SU-DHL-6 (cell line): ENCODE measurements around the gene COL6A1.

Source experiments
- H2AFZ ChIP-seq: fragments of 200-600 bp; sonication (generic); 2 replicates; pipeline ENCODE4 v1.6.1; 2014; ENCODE audit warnings: low read depth, mild to moderate bottlenecking, moderate library complexity, mixed read lengths, antibody characterized with exemption, low read length; ENCODE audit not compliant: severe bottlenecking
- H3F3A ChIP-seq: fragments of 200-600 bp; shearing (Covaris generic); 2 replicates; pipeline ENCODE4 v1.6.0; 2016; ENCODE audit warnings: antibody characterized with exemption, mild to moderate bottlenecking; ENCODE audit not compliant: insufficient read depth
- H3K27ac ChIP-seq: fragments of 200-600 bp; sonication (generic); 2 replicates; pipeline ENCODE4 v1.5.1; 2016; ENCODE audit warnings: low read depth, mild to moderate bottlenecking, low read length, moderate library complexity, mixed read lengths
- H3K27me3 ChIP-seq: fragments of 200-600 bp; sonication (generic), shearing (Covaris generic); 2 replicates; pipeline ENCODE4 v1.6.0; 2014; ENCODE audit warnings: mild to moderate bottlenecking, low read length
- H3K36me3 ChIP-seq: fragments of 200-600 bp; sonication (generic); 2 replicates; pipeline ENCODE4 v1.6.1; 2014; ENCODE audit warnings: mild to moderate bottlenecking, low read length, mixed read lengths
- H3K4me2 ChIP-seq: fragments of 300-600, 200-600 bp; shearing (Covaris generic), sonication (generic); 2 replicates; pipeline ENCODE4 v1.6.0; 2014; ENCODE audit warnings: low read length, low read depth, mild to moderate bottlenecking; ENCODE audit not compliant: poor library complexity, severe bottlenecking
- H3K4me3 ChIP-seq: fragments of 200-600 bp; sonication (generic); 2 replicates; pipeline ENCODE4 v1.5.1; 2014; ENCODE audit warnings: antibody characterized with exemption, low read length, mild to moderate bottlenecking, mixed read lengths; ENCODE audit not compliant: insufficient read depth, poor library complexity, severe bottlenecking
- H3K79me2 ChIP-seq: fragments of 200-600 bp; sonication (generic); 2 replicates; pipeline ENCODE4 v1.6.1; 2014; ENCODE audit warnings: mild to moderate bottlenecking, low read length, moderate library complexity; ENCODE audit not compliant: insufficient read depth
- H3K9ac ChIP-seq: fragments of 200-600 bp; sonication (generic); 2 replicates; pipeline ENCODE4 v1.7.0; 2014; ENCODE audit warnings: mild to moderate bottlenecking, low read length
- H3K9me2 ChIP-seq: fragments of 200-600 bp; sonication (generic); replicated peaks from 2 replicates; pipeline ENCODE4 v1.6.1; 2014; ENCODE audit warnings: low read length; ENCODE audit not compliant: insufficient read depth
- H3K9me3 ChIP-seq: fragments of 200-600 bp; sonication (generic); 2 replicates; pipeline ENCODE4 v1.6.1; 2014; ENCODE audit warnings: low read length, mixed read lengths; ENCODE audit not compliant: insufficient read depth
- H4K20me1 ChIP-seq: fragments of 200-600 bp; sonication (generic); 2 replicates; pipeline ENCODE4 v1.6.1; 2014; ENCODE audit warnings: low read depth, mild to moderate bottlenecking, antibody characterized with exemption, low read length, moderate library complexity, mixed read lengths
- CTCF ChIP-seq: fragments of 200-600 bp; sonication (generic); IDR thresholded peaks from one replicate; pipeline ENCODE4 v1.5.1; 2017; ENCODE audit warnings: antibody characterized with exemption, mild to moderate bottlenecking, low read length, moderate library complexity; ENCODE audit not compliant: insufficient read depth, poor library complexity, severe bottlenecking
- EZH2phosphoT487 ChIP-seq: fragments of 200-600 bp; sonication (generic), shearing (Covaris generic); conservative IDR thresholded peaks from 2 replicates; pipeline ENCODE4 v1.6.1; 2018; ENCODE audit warnings: mild to moderate bottlenecking, antibody characterized with exemption, low read length, moderate library complexity, mixed read lengths

The COL6A1 gene

GRCh38 chr21:46029186-46029924 is 47.8 kb downstream of the COL6A1 start:
- Histone ChIP-seq H3K36me3 (no peaks in the 10 kb centered on the region), H3K27ac (no peak overlapping the region)

GRCh38 chr21:46031484-46031883 is 49.9 kb downstream of the COL6A1 start:
- Histone ChIP-seq H3K36me3 (no peaks in the 10 kb centered on the region), H3K9me2 (no peaks in the 10 kb centered on the region), H3K27me3 (no peaks in the 10 kb centered on the region), H3K4me2 (no peak overlapping the region), H3F3A (no peaks in the 10 kb centered on the region), H3K79me2 (no peaks in the 10 kb centered on the region), H2AFZ (no peak overlapping the region), H3K27ac (no peak overlapping the region), H3K9ac (no peak overlapping the region), H4K20me1 (no peaks in the 10 kb centered on the region), H3K9me3 (peaks cover 17% of the 10 kb centered on the region; the same call in 1 of the 2 replicates), H3K4me3 (no peak overlapping the region)
- TF ChIP-seq EZH2phosphoT487 (no peak), CTCF (no peak)

More at GRCh38 chr21:46029186-46029924, 47.8 kb downstream of the COL6A1 start:
- Histone ChIP-seq H3K9me2 (no peaks in the 10 kb centered on the region), H3K27me3 (no peaks in the 10 kb centered on the region), H3K79me2 (no peaks in the 10 kb centered on the region), H3K9me3 (peaks cover 17% of the 10 kb centered on the region; the same call in 1 of the 2 replicates), H2AFZ (no peak overlapping the region), H3K9ac (no peak overlapping the region), H3K4me3 (no peak overlapping the region), H4K20me1 (no peaks in the 10 kb centered on the region), H3F3A (no peaks in the 10 kb centered on the region), H3K4me2 (no peak overlapping the region)
- TF ChIP-seq CTCF (no peak), EZH2phosphoT487 (no peak)

DNA sequence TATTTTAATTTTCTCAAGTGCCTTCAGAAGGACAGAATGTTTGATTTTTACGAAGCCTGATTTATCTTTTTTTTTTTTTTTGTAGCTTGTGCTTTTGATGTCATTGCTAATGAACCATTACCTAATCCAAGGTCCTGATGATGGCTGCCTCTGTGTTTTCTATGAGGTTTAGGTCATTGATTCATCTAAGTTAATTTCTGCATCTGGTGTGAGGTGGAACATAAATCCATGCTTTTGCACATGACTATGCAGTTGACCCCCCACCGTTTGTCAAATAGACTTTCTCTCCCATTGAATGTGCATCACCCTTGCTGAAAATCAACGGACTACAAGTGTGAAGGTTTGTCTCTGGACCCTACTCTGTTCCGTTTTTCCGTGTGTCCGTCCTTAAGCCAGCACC is 50.5 kb downstream of the COL6A1 start:
- H3K79me2 ChIP-seq: no peaks in the 10 kb centered on the region
- peaks cover 17% of the 10 kb centered on the region; the same call in 1 of the 2 replicates for H3K9me3 ChIP-seq
- H3K27ac ChIP-seq: no peak overlapping the region
- H3K4me2 ChIP-seq: no peak overlapping the region
- H2AFZ ChIP-seq: no peak overlapping the region
- H3F3A ChIP-seq: no peaks in the 10 kb centered on the region
- no peak for TF ChIP-seq CTCF
- no peaks in the 10 kb centered on the region for H3K27me3 ChIP-seq
- no peak overlapping the region for H3K4me3 ChIP-seq
- no peaks in the 10 kb centered on the region for H3K9me2 ChIP-seq
- H3K36me3 ChIP-seq: no peaks in the 10 kb centered on the region
- no peaks in the 10 kb centered on the region for H4K20me1 ChIP-seq
- no peak overlapping the region for H3K9ac ChIP-seq
